ENCODE data around the gene CHRM2.

CHRM2 gene

GRCh38 chr7:136897676-136898075 lies 29.2 kb downstream of the CHRM2 start:
- DNase-seq: no peak

GRCh38 chr7:136900005-136900404 lies 31.6 kb downstream of the CHRM2 start:
- no peak for DNase-seq

- DNase-seq: no peak
Observed at GRCh38 chr7:136910771-136911170, 42.3 kb downstream of the CHRM2 start.

GRCh38 chr7:136911344-136911743 lies 42.9 kb downstream of the CHRM2 start:
- DNase-seq: peak; percentile 75

GRCh38 chr7:136912339-136912738 lies 43.9 kb downstream of the CHRM2 start:
- no peak for DNase-seq

GRCh38 chr7:136914016-136914415 lies 45.6 kb downstream of the CHRM2 start:
- no peak for DNase-seq

GRCh38 chr7:136919820-136920219 lies 51.4 kb downstream of the CHRM2 start:
- no peak for DNase-seq

- DNase-seq: peak; percentile 62
Observed at GRCh38 chr7:136923111-136923667, 54.7 kb downstream of the CHRM2 start.

- DNase-seq: no peak
Observed at GRCh38 chr7:136925044-136925443, 56.6 kb downstream of the CHRM2 start.

- DNase-seq: no peak
Observed at GRCh38 chr7:136925556-136925955, 57.1 kb downstream of the CHRM2 start.

- no peak for DNase-seq
Observed at GRCh38 chr7:136931169-136931867, 62.9 kb downstream of the CHRM2 start.

- DNase-seq: no peak
Observed at GRCh38 chr7:136937436-136937835, 69.0 kb downstream of the CHRM2 start.

GRCh38 chr7:136938476-136938875 lies 70.0 kb downstream of the CHRM2 start:
- DNase-seq: no peak

GRCh38 chr7:136940122-136940521 lies 71.7 kb downstream of the CHRM2 start:
- DNase-seq: no peak

GRCh38 chr7:136940917-136941316 lies 72.5 kb downstream of the CHRM2 start:
- no peak for DNase-seq

GRCh38 chr7:136941816-136942215 lies 73.4 kb downstream of the CHRM2 start:
- DNase-seq: no peak

GRCh38 chr7:136942401-136942800 lies 73.9 kb downstream of the CHRM2 start:
- DNase-seq: no peak

- DNase-seq: no peak
Observed at GRCh38 chr7:136942994-136943393, 74.5 kb downstream of the CHRM2 start.

GRCh38 chr7:136947347-136947746 lies 78.9 kb downstream of the CHRM2 start:
- DNase-seq: no peak

GRCh38 chr7:136950331-136950730 lies 81.9 kb downstream of the CHRM2 start:
- DNase-seq: no peak

- no peak for DNase-seq
Observed at GRCh38 chr7:136953386-136953785, 84.9 kb downstream of the CHRM2 start.

- DNase-seq: no peak
Observed at GRCh38 chr7:136956232-136956631, 87.8 kb downstream of the CHRM2 start.

GRCh38 chr7:136956671-136957070 lies 88.2 kb downstream of the CHRM2 start:
- DNase-seq: no peak

GRCh38 chr7:136957391-136957790 lies 88.9 kb downstream of the CHRM2 start:
- DNase-seq: no peak

- no peak for DNase-seq
Observed at GRCh38 chr7:136958016-136958415, 89.6 kb downstream of the CHRM2 start.

All from islet precursor cell (in vitro differentiated cells).